CD4-positive, alpha-beta T cell treated with Interleukin-2 at 100 ng/mL for 4 hours (primary cell): ENCODE measurements around the gene USP38.
"Not testable (repeated sequence)": the region's sequence is repeated elsewhere in the genome, so short reads cannot be mapped to it uniquely, and the experiment has no call there.

Source experiments
- DNase-seq: peaks from one replicate; pipeline ENCODE4 v3.0.0-alpha.2; 2020; ENCODE audit warnings: low spot score

USP38 gene

GRCh38 chr4:143262838-143263237 lies 78.1 kb downstream of the USP38 start:
- DNase-seq, result no peak

- DNase-seq, result not testable (repeated sequence)
Measured at GRCh38 chr4:143267690-143268089, 83.0 kb downstream of the USP38 start.

DNA sequence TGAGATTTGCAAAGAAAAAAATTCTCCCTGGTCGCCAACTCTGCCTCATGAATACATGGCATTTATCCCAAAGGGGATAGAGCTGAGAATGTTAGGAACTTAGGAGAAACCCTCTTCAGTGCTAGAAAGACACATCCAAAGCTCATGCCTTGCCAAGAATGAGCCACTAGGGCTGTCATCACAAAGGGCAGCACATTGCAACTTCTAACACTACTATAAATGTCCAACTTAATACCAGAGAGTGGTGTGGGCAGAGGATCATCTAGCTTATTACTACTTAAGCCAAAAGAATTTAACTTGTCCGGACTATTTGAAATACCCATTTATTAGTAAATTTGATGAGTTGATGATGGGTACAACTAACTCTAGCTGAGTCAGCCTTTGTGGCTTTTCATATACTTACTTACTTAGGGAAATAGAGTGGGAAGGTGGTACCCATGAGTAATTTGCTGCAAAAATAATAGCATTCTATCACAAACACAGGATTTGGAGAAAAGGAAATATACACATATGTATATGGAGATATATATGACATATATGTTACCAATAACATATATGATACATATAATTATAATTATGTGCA lies 85.6 kb downstream of the USP38 start:
- DNase-seq, result no peak
